Stimulated activated CD4-positive, alpha-beta T cell treated with anti-CD3 and anti-CD28 coated beads, Interleukin-2, amount 100 ng/mL, for 4 hours (primary cell): ENCODE measurements around the gene PIK3R1.

ENCODE experiments used
- DNase-seq: peaks from one replicate; pipeline ENCODE4 v3.0.0-alpha.2; 2020; ENCODE audit warnings: low read depth

Gene PIK3R1

GRCh38 chr5:68298479-68298878 lies 82.9 kb downstream of the PIK3R1 start:
- no peak for DNase-seq

- no peak for DNase-seq
Observed at GRCh38 chr5:68299105-68299504, 83.5 kb downstream of the PIK3R1 start.

GRCh38 chr5:68299575-68299974 lies 84.0 kb downstream of the PIK3R1 start:
- no peak for DNase-seq

GRCh38 chr5:68303038-68303738 lies 87.6 kb downstream of the PIK3R1 start:
- no peak for DNase-seq

GRCh38 chr5:68303754-68304420 lies 88.3 kb downstream of the PIK3R1 start:
- DNase-seq, result no peak

GRCh38 chr5:68304421-68305052 lies 89.0 kb downstream of the PIK3R1 start:
- no peak for DNase-seq

GRCh38 chr5:68305223-68305870 lies 89.8 kb downstream of the PIK3R1 start:
- DNase-seq, result no peak

GRCh38 chr5:68306361-68307014 lies 90.9 kb downstream of the PIK3R1 start:
- DNase-seq, result no peak

- DNase-seq, result no peak
Observed at GRCh38 chr5:68313336-68313735, 97.8 kb downstream of the PIK3R1 start.

- no peak for DNase-seq
Observed at GRCh38 chr5:68314465-68314864, 98.9 kb downstream of the PIK3R1 start.

GRCh38 chr5:68315679-68316271 lies 100.2 kb downstream of the PIK3R1 start:
- peak; percentile 11 for DNase-seq

- DNase-seq, result no peak
Observed at GRCh38 chr5:68316469-68316868, 100.9 kb downstream of the PIK3R1 start.

- no peak for DNase-seq
Observed at GRCh38 chr5:68317646-68318045, 102.1 kb downstream of the PIK3R1 start.

- DNase-seq, result no peak
Observed at GRCh38 chr5:68318955-68319705, 103.6 kb downstream of the PIK3R1 start.

- no peak for DNase-seq
Observed at GRCh38 chr5:68319706-68320412, 104.3 kb downstream of the PIK3R1 start.

- no peak for DNase-seq
Observed at GRCh38 chr5:68320413-68320986, 104.9 kb downstream of the PIK3R1 start.

- DNase-seq, result no peak
Observed at GRCh38 chr5:68325065-68325580, 109.6 kb downstream of the PIK3R1 start.

GRCh38 chr5:68329554-68330255 lies 114.1 kb downstream of the PIK3R1 start:
- no peak for DNase-seq

GRCh38 chr5:68330574-68330973 lies 115.0 kb downstream of the PIK3R1 start:
- no peak for DNase-seq
